ENCODE results near the gene CLN6.
A peak's percentile ranks its signal among the peaks of the same experiment; 100 is the strongest.
"Not testable (repeated sequence)": the region's sequence is repeated elsewhere in the genome, so short reads cannot be mapped to it uniquely, and the experiment has no call there.

Gene CLN6

DNA sequence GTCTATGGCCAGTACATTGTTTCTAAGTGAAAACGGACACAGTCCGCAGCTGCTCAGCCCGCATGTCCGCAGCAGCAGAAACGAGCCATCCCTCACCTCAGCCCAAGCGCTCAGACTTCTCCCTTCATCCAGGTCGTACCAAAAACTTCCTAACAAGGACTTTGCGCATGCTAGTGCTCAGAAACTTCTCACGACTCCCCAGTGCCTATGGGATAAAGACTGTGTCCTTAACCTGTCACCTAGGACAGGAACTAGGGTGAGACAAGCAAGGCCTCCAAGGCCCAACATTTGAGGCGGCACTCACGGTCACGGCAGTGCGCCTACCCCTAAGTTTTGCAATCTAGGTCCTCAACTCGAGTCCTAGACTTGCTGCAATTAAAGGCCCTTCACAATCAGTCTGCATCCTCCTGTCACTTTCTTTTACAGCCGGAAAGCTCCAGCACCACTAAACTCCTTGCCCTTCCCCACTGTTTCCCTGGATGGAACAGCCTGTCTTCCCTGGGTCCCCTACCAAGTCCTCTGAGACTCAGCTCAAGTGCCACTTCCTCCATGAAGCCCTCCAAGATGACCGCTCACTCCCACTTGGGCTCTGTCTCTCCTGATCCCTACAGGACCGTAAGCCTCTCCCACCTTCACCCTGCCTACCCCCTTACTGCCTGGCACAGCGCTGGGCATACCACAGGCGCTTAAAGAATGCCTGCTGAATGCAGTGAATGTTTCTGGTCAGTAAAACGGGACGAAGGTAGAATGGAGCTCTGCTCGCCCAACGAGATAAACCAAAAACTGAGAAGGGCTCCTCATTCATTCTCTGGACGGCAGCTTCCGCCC, 1.2 kb downstream of the CLN6 start:
- TF ChIP-seq ZFX (IDR thresholded peaks at IDR 0.05; ENCODE audit: borderline replicate concordance), result no peak
- TF ChIP-seq, protein P1, sequence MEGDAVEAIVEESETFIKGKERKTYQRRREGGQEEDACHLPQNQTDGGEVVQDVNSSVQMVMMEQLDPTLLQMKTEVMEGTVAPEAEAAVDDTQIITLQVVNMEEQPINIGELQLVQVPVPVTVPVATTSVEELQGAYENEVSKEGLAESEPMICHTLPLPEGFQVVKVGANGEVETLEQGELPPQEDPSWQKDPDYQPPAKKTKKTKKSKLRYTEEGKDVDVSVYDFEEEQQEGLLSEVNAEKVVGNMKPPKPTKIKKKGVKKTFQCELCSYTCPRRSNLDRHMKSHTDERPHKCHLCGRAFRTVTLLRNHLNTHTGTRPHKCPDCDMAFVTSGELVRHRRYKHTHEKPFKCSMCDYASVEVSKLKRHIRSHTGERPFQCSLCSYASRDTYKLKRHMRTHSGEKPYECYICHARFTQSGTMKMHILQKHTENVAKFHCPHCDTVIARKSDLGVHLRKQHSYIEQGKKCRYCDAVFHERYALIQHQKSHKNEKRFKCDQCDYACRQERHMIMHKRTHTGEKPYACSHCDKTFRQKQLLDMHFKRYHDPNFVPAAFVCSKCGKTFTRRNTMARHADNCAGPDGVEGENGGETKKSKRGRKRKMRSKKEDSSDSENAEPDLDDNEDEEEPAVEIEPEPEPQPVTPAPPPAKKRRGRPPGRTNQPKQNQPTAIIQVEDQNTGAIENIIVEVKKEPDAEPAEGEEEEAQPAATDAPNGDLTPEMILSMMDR (IDR thresholded peaks at IDR 0.05), result no peak
- peak overlapping the region; percentile 83 for H3K27ac ChIP-seq

DNA sequence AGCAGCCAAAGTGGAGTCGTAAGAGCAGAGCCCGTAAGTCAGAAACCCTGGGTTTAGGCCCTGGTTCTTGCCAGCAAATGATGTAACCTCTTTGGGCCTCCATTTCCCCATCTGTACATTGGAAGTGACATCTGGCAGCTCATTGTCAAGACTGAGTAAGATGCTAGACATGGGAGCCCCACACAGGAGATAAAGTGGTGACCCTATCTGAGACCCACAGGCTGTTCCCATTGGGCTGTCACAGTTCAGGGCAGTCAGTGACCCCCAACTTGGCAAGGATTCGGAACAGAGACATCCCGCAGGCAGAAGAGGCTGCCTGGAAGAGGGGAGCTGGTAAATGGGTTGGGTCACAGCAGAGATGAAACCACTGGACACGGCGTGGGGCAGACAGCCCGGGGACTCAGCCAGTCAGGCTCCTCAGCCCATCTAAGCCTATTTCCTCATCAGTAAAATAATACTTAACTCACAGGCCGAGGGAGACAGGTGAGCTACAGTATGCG, 1.8 kb downstream of the CLN6 start:
- peak overlapping the region; percentile 83; the same call in 1 of the 2 replicates for H3K27ac ChIP-seq

GRCh38 chr15:68225442-68225841, 4.1 kb downstream of the CLN6 start:
- H3K27ac ChIP-seq, result not testable (repeated sequence)

More for the DNA sequence above, 1.8 kb downstream of the CLN6 start:
- no peak for TF ChIP-seq ZFX (IDR thresholded peaks at IDR 0.05; ENCODE audit: borderline replicate concordance)
- TF ChIP-seq, protein P1 (IDR thresholded peaks at IDR 0.05), result no peak

GRCh38 chr15:68224546-68225250, 4.8 kb downstream of the CLN6 start:
- H3K27ac ChIP-seq, result no peak overlapping the region

GRCh38 chr15:68224108-68224507, 5.4 kb downstream of the CLN6 start:
- no peak overlapping the region for H3K27ac ChIP-seq
- TF ChIP-seq, protein P1 (IDR thresholded peaks at IDR 0.05), result no peak
- TF ChIP-seq ZFX (IDR thresholded peaks at IDR 0.05; ENCODE audit: borderline replicate concordance), result no peak

More at GRCh38 chr15:68224546-68225250, 4.8 kb downstream of the CLN6 start:
- no peak for TF ChIP-seq ZFX (IDR thresholded peaks at IDR 0.05; ENCODE audit: borderline replicate concordance)
- TF ChIP-seq, protein P1 (IDR thresholded peaks at IDR 0.05), result no peak

DNA sequence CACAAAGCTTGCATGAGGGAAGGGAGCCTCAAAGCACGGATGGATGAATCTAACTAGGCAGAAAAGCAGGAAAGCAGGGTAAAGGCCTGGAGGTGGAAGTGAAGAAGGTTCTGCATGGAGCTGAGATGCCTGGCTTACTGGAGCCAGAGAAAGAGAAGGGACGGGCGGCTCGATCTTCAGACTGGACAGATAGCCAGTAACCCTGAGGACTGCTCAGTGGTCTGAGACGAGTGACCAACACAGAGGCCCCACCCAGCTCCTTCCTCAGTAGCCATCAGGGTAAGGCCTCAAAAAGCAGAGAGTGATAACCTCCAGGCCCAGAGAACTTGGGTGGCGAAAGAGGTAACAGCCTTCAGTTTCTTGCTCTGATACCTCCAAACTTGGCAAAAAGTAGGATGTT, 6.4 kb downstream of the CLN6 start:
- no peak for TF ChIP-seq ZFX (IDR thresholded peaks at IDR 0.05; ENCODE audit: borderline replicate concordance)
- TF ChIP-seq, protein P1 (IDR thresholded peaks at IDR 0.05), result no peak
- no peak overlapping the region for H3K27ac ChIP-seq

DNA sequence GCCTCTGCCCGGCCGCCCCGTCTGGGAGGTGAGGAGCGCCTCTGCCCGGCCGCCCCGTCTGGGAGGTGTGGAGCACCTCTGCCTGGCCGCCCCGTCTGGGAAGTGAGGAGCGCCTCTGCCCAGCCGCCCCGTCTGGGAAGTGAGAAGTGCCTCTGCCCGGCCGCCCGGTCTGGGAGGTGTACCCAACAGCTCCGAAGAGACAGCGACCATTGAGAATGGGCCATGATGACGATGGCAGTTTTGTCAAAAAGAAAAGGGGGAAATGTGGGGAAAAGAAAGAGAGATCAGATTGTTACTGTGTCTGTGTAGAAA, 7.1 kb downstream of the CLN6 start:
- H3K27ac ChIP-seq, result not testable (repeated sequence)

GRCh38 chr15:68221530-68222431, 7.7 kb downstream of the CLN6 start:
- H3K27ac ChIP-seq, result not testable (repeated sequence)
